SH-SY5Y (cell line): ENCODE measurements around the gene MAP7D1.

ENCODE experiments used
- GATA2 ChIP-seq: IDR thresholded peaks from 2 replicates; pipeline ENCODE4 v1.6.1; 2011; ENCODE audit warnings: mild to moderate bottlenecking, low read depth, low read length
- GATA3 ChIP-seq: IDR thresholded peaks from 2 replicates; pipeline ENCODE4 v1.6.1; 2011; ENCODE audit warnings: low read depth, mild to moderate bottlenecking, low read length, moderate library complexity

DNA sequence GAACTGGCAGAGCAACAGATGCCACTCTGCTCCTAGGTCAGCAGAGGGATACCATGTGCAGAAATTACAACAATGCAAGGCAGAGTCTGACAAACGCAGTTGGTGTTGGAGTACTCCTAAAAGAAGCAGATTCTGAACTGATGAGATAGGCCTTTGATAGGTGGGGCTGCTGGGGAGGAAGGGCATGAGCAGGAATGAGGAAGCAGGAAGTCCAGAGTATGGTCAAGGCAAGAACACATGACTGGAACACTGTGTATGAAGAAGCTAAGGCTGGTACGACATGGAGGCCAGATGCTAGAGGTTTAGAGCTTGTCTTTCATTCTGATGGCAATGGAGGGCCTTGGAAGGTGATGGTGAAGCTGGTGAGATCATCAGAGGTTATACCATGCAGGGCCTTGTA lies 56.8 kb downstream of the MAP7D1 start:
- TF ChIP-seq GATA3 (no peak), GATA2 (no peak)
